IMR-90 (cell line): ENCODE measurements around the gene CCDC85B. TPM values are rescaled to one million over a fixed set of nuclear protein-coding genes. Genes with fewer than 3 reads are reported as not detected.

Experiments
- ATAC-seq: fragments of 200-7000 bp; cut with Tn5 transposase; 2 replicates; pipeline ENCODE4 v1.9.1; 2020; ENCODE audit warnings: low read depth, mild to moderate bottlenecking, moderate library complexity
- BruUV-seq: library from RNA; stranded (reverse); fragments of 400-500 nt; replicated peaks from 2 replicates; lab custom pipeline; 2021; lab: Mats Ljungman, UMichigan
- CTCF ChIA-PET: fragments of 300-600 bp; formaldehyde crosslinking; extraction: SDS; loops from one replicate; lab custom pipeline; 2021; ENCODE audit warnings: antibody characterized with exemption; lab: Yijun Ruan, JAX
- POLR2A ChIA-PET: fragments of 300-600 bp; sonication (Branson Sonifier 250); formaldehyde crosslinking; loops from one replicate; lab custom pipeline; 2022; ENCODE audit warnings: antibody characterized with exemption; ENCODE audit not compliant: unreplicated experiment; lab: Charles Lee
- DNase-seq: peaks from one replicate; pipeline ENCODE4 v3.0.0; 2013
- H2AFZ ChIP-seq: replicated peaks from 2 replicates; pipeline ENCODE3; 2013; ENCODE audit warnings: low read length, mild to moderate bottlenecking; ENCODE audit not compliant: poor library complexity
- H2AK5ac ChIP-seq: 2 replicates; pipeline ENCODE4 v1.6.1; 2013; ENCODE audit warnings: low read depth, low read length, inconsistent platforms
- H2AK9ac ChIP-seq: replicated peaks from 2 replicates; pipeline ENCODE3; 2013; ENCODE audit warnings: mild to moderate bottlenecking, low read depth, low read length, moderate library complexity; ENCODE audit not compliant: poor library complexity
- H2BK120ac ChIP-seq: 2 replicates; pipeline ENCODE4 v1.6.1; 2013; ENCODE audit warnings: low read depth, low read length, inconsistent platforms
- H2BK15ac ChIP-seq: 3 replicates; pipeline ENCODE4 v1.6.1; 2013; ENCODE audit warnings: low read depth, low read length, inconsistent platforms
- H2BK20ac ChIP-seq: 2 replicates; pipeline ENCODE4 v1.6.1; 2013; ENCODE audit warnings: low read depth, mild to moderate bottlenecking, inconsistent platforms, low read length, moderate library complexity
- H2BK5ac ChIP-seq: 2 replicates; pipeline ENCODE4 v1.6.1; 2013; ENCODE audit warnings: mild to moderate bottlenecking, low read depth, low read length, inconsistent platforms; ENCODE audit not compliant: poor library complexity, severe bottlenecking
- H3K14ac ChIP-seq: replicated peaks from 2 replicates; pipeline ENCODE4 v1.6.1; 2013; ENCODE audit warnings: low read depth, low read length, inconsistent platforms
- H3K18ac ChIP-seq: 2 replicates; pipeline ENCODE4 v1.6.1; 2013; ENCODE audit warnings: low read depth, low read length, control low read depth
- H3K23ac ChIP-seq: 2 replicates; pipeline ENCODE4 v1.6.1; 2013; ENCODE audit warnings: low read depth, low read length, inconsistent platforms
- H3K27ac ChIP-seq: 2 replicates; pipeline ENCODE4 v1.5.1; 2013; ENCODE audit warnings: mild to moderate bottlenecking, control low read depth, low read length; ENCODE audit not compliant: insufficient read depth
- H3K27me3 ChIP-seq: 2 replicates; pipeline ENCODE4 v1.6.1; 2013; ENCODE audit warnings: low read length; ENCODE audit not compliant: control insufficient read depth, insufficient read depth
- H3K36me3 ChIP-seq: 2 replicates; pipeline ENCODE4 v1.6.1; 2013; ENCODE audit warnings: low read length, mixed read lengths; ENCODE audit not compliant: control insufficient read depth, insufficient read depth
- H3K4ac ChIP-seq: 2 replicates; pipeline ENCODE4 v1.6.1; 2013; ENCODE audit warnings: low read depth, low read length, inconsistent platforms
- H3K4me1 ChIP-seq: 2 replicates; pipeline ENCODE4 v1.6.1; 2013; ENCODE audit warnings: low read length, mixed read lengths; ENCODE audit not compliant: control insufficient read depth, insufficient read depth
- H3K4me2 ChIP-seq: 2 replicates; pipeline ENCODE4 v1.6.1; 2013; ENCODE audit warnings: low read depth, mild to moderate bottlenecking, control low read depth, low read length, moderate library complexity
- H3K4me3 ChIP-seq: 2 replicates; pipeline ENCODE4 v1.5.1; 2013; ENCODE audit warnings: low read depth, mild to moderate bottlenecking, control low read depth, low read length, moderate library complexity; ENCODE audit not compliant: insufficient read depth
- H3K56ac ChIP-seq: 2 replicates; pipeline ENCODE4 v1.6.1; 2013; ENCODE audit warnings: low read length, inconsistent platforms; ENCODE audit not compliant: insufficient read depth; ENCODE audit errors: extremely low read depth
- H3K79me1 ChIP-seq, 2 experiments: 2 replicates each; pipeline ENCODE4 v1.6.1; 2013; ENCODE audit warnings: low read length in 2 of 2, inconsistent platforms in 1 of 2, low read depth in 1 of 2
- H3K9ac ChIP-seq: 2 replicates; pipeline ENCODE4 v1.6.1; 2013; ENCODE audit warnings: low read depth, low read length, control low read depth
- H3K9me1 ChIP-seq: 2 replicates; pipeline ENCODE4 v1.6.1; 2013; ENCODE audit warnings: low read length, inconsistent platforms; ENCODE audit not compliant: insufficient read depth
- H3K9me3 ChIP-seq: 2 replicates; pipeline ENCODE4 v1.6.1; 2013; ENCODE audit warnings: low read length; ENCODE audit not compliant: control insufficient read depth, insufficient read depth
- H4K20me1 ChIP-seq: 2 replicates; pipeline ENCODE4 v1.6.1; 2013; ENCODE audit warnings: low read length, inconsistent platforms; ENCODE audit not compliant: insufficient read depth
- H4K5ac ChIP-seq: 2 replicates; pipeline ENCODE4 v1.6.1; 2013; ENCODE audit warnings: mild to moderate bottlenecking, low read depth, low read length, control low read depth
- H4K8ac ChIP-seq, 2 experiments: 2 replicates each; pipeline ENCODE4 v1.6.1; 2013; ENCODE audit warnings: low read depth in 2 of 2, low read length in 2 of 2, control low read depth in 1 of 2, inconsistent platforms in 1 of 2
- H4K91ac ChIP-seq: 2 replicates; pipeline ENCODE4 v1.6.1; 2013; ENCODE audit warnings: low read depth, low read length, inconsistent platforms; ENCODE audit not compliant: insufficient read depth
- BHLHE40 ChIP-seq: fragments of 150-350 bp; IDR thresholded peaks from 2 replicates; pipeline ENCODE4 v1.6.1; 2016; ENCODE audit warnings: mild to moderate bottlenecking, low read depth, low read length
- CEBPB ChIP-seq: IDR thresholded peaks from 2 replicates; pipeline ENCODE4 v1.6.1; 2012; ENCODE audit warnings: low read depth, low read length, improper control_type of control experiment
- CHD1 ChIP-seq: IDR thresholded peaks from 2 replicates; pipeline ENCODE4 v1.6.1; 2012; ENCODE audit warnings: low read depth, low read length, improper control_type of control experiment
- CTCF ChIP-seq: conservative IDR thresholded peaks from 2 replicates; pipeline ENCODE4 v1.5.1; 2012; ENCODE audit warnings: mild to moderate bottlenecking, low read depth, low read length, improper control_type of control experiment
- ELK1 ChIP-seq: fragments of 150-350 bp; IDR thresholded peaks from 2 replicates; pipeline ENCODE4 v1.6.1; 2016; ENCODE audit warnings: low read depth, mild to moderate bottlenecking, low read length, moderate library complexity, borderline replicate concordance
- FOS ChIP-seq: fragments of 150-350 bp; IDR thresholded peaks from 2 replicates; pipeline ENCODE4 v1.6.1; 2016; ENCODE audit warnings: low read depth, low read length
- MAFK ChIP-seq: IDR thresholded peaks from 2 replicates; pipeline ENCODE4 v1.6.1; 2012; ENCODE audit warnings: low read depth, low read length, improper control_type of control experiment
- MAZ ChIP-seq: IDR thresholded peaks from 2 replicates; pipeline ENCODE4 v1.6.1; 2012; ENCODE audit warnings: low read depth, mild to moderate bottlenecking, low read length, improper control_type of control experiment, moderate library complexity, borderline replicate concordance
- MXI1 ChIP-seq: IDR thresholded peaks from 2 replicates; pipeline ENCODE4 v1.6.1; 2012; ENCODE audit warnings: low read depth, mild to moderate bottlenecking, low read length, moderate library complexity, borderline replicate concordance
- NFE2L2 ChIP-seq: fragments of 150-350 bp; IDR thresholded peaks from 2 replicates; pipeline ENCODE4 v1.6.1; 2016; ENCODE audit warnings: low read depth, mild to moderate bottlenecking, low read length
- POLR2A ChIP-seq: IDR thresholded peaks from 2 replicates; pipeline ENCODE4 v1.6.1; 2012; ENCODE audit warnings: mild to moderate bottlenecking, low read depth, low read length
- RAD21 ChIP-seq: IDR thresholded peaks from 2 replicates; pipeline ENCODE4 v1.6.1; 2012; ENCODE audit warnings: low read length, improper control_type of control experiment
- RCOR1 ChIP-seq: IDR thresholded peaks from 2 replicates; pipeline ENCODE4 v1.6.1; 2012; ENCODE audit warnings: mild to moderate bottlenecking, low read length, improper control_type of control experiment; ENCODE audit not compliant: insufficient replicate concordance
- RFX5 ChIP-seq: IDR thresholded peaks from 2 replicates; pipeline ENCODE4 v1.8.0; 2012; ENCODE audit warnings: low read depth, mild to moderate bottlenecking, low read length, moderate library complexity
- SMC3 ChIP-seq: fragments of 150-350 bp; IDR thresholded peaks from 2 replicates; pipeline ENCODE4 v1.6.1; 2016; ENCODE audit warnings: low read depth, mild to moderate bottlenecking, antibody characterized with exemption, low read length, moderate library complexity
- USF2 ChIP-seq: fragments of 150-350 bp; IDR thresholded peaks from 2 replicates; pipeline ENCODE4 v1.6.1; 2017; ENCODE audit warnings: mild to moderate bottlenecking, antibody characterized with exemption, low read length, low read depth
- WGBS, 2 experiments: methylation state at CpG; one replicate each; pipeline versions ENCODE4 v1.1.5 to v1.1.7; 2013; ENCODE audit warnings: missing lambda C conversion rate in 2 of 2; ENCODE audit not compliant: insufficient read length in 1 of 2; ENCODE audit errors: extremely low coverage in 2 of 2; 5-methylcytosine and 5-hydroxymethylcytosine counted together
- dilution Hi-C: fragments of 300-500 bp; cut with HindIII; formaldehyde crosslinking; loops from one replicate; pipeline ENCODE4 v1.14.3; 2018; ENCODE audit warnings: low sequenced_read_pairs; ENCODE audit not compliant: unreplicated experiment
- in situ Hi-C: fragments of 300-500 bp; cut with MboI; formaldehyde crosslinking; loops from 3 replicates; pipeline ENCODE4 v1.14.3; 2019; ENCODE audit warnings: low sequenced_read_pairs, inconsistent platforms, mixed read lengths
- intact Hi-C: fragments of 100-400 bp; cut with micrococcal nuclease; formaldehyde crosslinking; loops from 2 replicates; pipeline ENCODE4 v1.10.0; 2022
- polyA plus RNA-seq, 3 experiments: library from polyadenylated mRNA; depleted of rRNA; stranded (reverse); fragments of >200 nt; gene quantifications; 2 replicates each; pipeline ENCODE4 v1.2.3, GENCODE V29; 2012; ENCODE audit warnings: low replicate concordance in 1 of 3
- total RNA-seq: library from RNA; depleted of rRNA; stranded (reverse); fragments of >200 nt; gene quantifications from 2 replicates; pipeline ENCODE4 v1.2.3, GENCODE V29; 2012

CCDC85B gene
- total and polyA plus RNA-seq, 2 of the 4 experiments (the other 2 are of a cell fraction), result 17.6 to 35.4 TPM

- no peaks in the 10 kb centered on the region for H3K27me3 ChIP-seq
- no peak overlapping the region for H2AFZ ChIP-seq
- 93% methylated on average over 3 of the region's 10 CpGs; no CpG with 5 or more reads in 1 of the 2 experiments for WGBS, 2 experiments
- H2BK5ac ChIP-seq, result no peak overlapping the region
- TF ChIP-seq SMC3 (no peak), BHLHE40 (no peak), CTCF (no peak), MAZ (no peak), MAFK (no peak), MXI1 (no peak), RCOR1 (no peak), RAD21 (no peak), CEBPB (no peak), FOS (no peak), NFE2L2 (no peak), RFX5 (no peak), CHD1 (no peak), POLR2A (no peak), USF2 (no peak), ELK1 (no peak)
- H3K4ac ChIP-seq, result no peak overlapping the region
- H3K36me3 ChIP-seq, result peaks cover 40% of the 10 kb centered on the region
- H4K20me1 ChIP-seq, result peaks cover 11% of the 10 kb centered on the region
- H3K14ac ChIP-seq, result no peak overlapping the region
- H3K9ac ChIP-seq, result no peak overlapping the region
- no peak for DNase-seq
- H2AK9ac ChIP-seq, result no peak overlapping the region
- H3K9me3 ChIP-seq, result no peaks in the 10 kb centered on the region
- no peak overlapping the region for H3K27ac ChIP-seq
- H4K91ac ChIP-seq, result no peak overlapping the region
- H4K5ac ChIP-seq, result no peak overlapping the region
- ChIA-PET CTCF (no interaction called here), POLR2A (interaction anchor here (1.1 kb wide), 1 partner anchor 31 kb away, joined by 3 read pairs; no protein-coding TSS in a partner anchor)
- no peak overlapping the region for H3K4me3 ChIP-seq
- H2BK120ac ChIP-seq, result no peak overlapping the region
- no peak overlapping the region for H2AK5ac ChIP-seq
- in situ Hi-C loops (no loop called here), dilution Hi-C loops (no loop called here), intact Hi-C loops (no loop called here)
- peaks cover 20% of the 10 kb centered on the region for H3K4me1 ChIP-seq
- H3K23ac ChIP-seq, result no peak overlapping the region
- peaks cover 12 to 43% of the 10 kb centered on the region in 2 experiments for H3K79me1 ChIP-seq
- H3K18ac ChIP-seq, result no peak overlapping the region
- H3K4me2 ChIP-seq, result no peak overlapping the region
- no peak overlapping the region for H3K56ac ChIP-seq
- ATAC-seq, result no peak
- no peak overlapping the region for H2BK15ac ChIP-seq
- no TSS peak for BruUV-seq
- H4K8ac ChIP-seq, result no peak overlapping the region
- peaks cover 10% of the 10 kb centered on the region; the same call in 1 of the 2 replicates for H3K9me1 ChIP-seq
- H2BK20ac ChIP-seq, result no peak overlapping the region
Observed at GRCh38 chr11:65921876-65922275, 31.4 kb downstream of the CCDC85B start.
